Stimulated activated naive B cell treated with anti-CD40 and anti-IgM and Interleukin-4, amounts not matched to agents 10 μg/mL and 1 μg/mL and 100 μg/mL, for 72 hours (primary cell): ENCODE measurements around the gene AK8.

ENCODE experiments used
- ATAC-seq, 2 donors: fragments of 150-1000 bp; cut with Tn5 transposase; replicated peaks; 2 replicates each; pipeline ENCODE4 v1.10.0; 2021; ENCODE audit warnings: moderate library complexity in 1 of 2
- DNase-seq: peaks from one replicate; pipeline ENCODE4 v3.0.0; 2021
- H3K27ac Mint-ChIP-seq: one replicate; pipeline ENCODE4 v1.8.0; 2022; ENCODE audit warnings: mild to moderate bottlenecking, mixed read lengths
- H3K27me3 Mint-ChIP-seq, 2 donors: one replicate each; pipeline ENCODE4 v1.8.0; 2022; ENCODE audit warnings: mixed read lengths in 2 of 2
- H3K36me3 Mint-ChIP-seq, 2 donors: one replicate each; pipeline ENCODE4 v1.8.0; 2022; ENCODE audit warnings: mixed read lengths in 2 of 2, mild to moderate bottlenecking in 1 of 2
- H3K4me1 Mint-ChIP-seq, 2 donors: one replicate each; pipeline ENCODE4 v1.8.0; 2022; ENCODE audit warnings: mixed read lengths in 2 of 2, mild to moderate bottlenecking in 1 of 2
- H3K4me3 Mint-ChIP-seq, 2 donors: one replicate each; pipeline ENCODE4 v1.8.0; 2022; ENCODE audit warnings: mild to moderate bottlenecking in 2 of 2, mixed read lengths in 2 of 2, moderate library complexity in 1 of 2
- H3K9me3 Mint-ChIP-seq, 2 donors: one replicate each; pipeline ENCODE4 v1.8.0; 2022; ENCODE audit warnings: mixed read lengths in 2 of 2, mild to moderate bottlenecking in 1 of 2

AK8 gene

GRCh38 chr9:132743931-132744479 is 134.1 kb downstream of the AK8 start:
- H3K4me1 Mint-ChIP-seq = peaks cover 4 to 8% of the 10 kb centered on the region in 2 donors
- no peak overlapping the region for H3K27ac Mint-ChIP-seq
- no peaks in the 10 kb centered on the region for H3K36me3 Mint-ChIP-seq
- ATAC-seq = no peak
- H3K4me3 Mint-ChIP-seq = no peak overlapping the region
- no peaks in the 10 kb centered on the region for H3K9me3 Mint-ChIP-seq
- no peak for DNase-seq
- peaks cover 39 to 63% of the 10 kb centered on the region in 2 donors for H3K27me3 Mint-ChIP-seq

DNA sequence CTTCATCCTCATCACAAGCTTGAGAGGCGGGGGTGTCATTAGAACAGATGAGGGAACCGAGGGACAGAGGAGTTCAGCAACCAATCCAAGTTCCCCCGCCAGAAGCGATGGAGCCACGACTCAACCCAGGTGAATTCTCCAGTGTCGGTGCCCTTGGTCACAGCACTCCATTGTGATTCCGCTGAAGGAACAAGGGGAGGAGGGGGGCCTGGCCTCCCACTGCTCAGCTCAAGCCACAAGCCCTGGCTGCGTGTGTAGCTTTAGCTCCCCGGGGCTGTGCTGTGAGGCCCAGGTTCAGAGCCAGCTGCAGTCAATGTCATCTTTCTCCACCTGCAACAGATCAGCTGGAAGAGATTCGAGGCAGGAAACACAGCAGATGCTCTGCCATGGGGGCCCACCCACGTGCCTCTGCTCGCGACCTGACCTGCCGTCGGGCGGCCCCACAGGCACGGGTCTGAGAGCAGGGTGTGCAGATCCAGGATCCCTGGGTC is 135.2 kb downstream of the AK8 start:
- DNase-seq (no peak), ATAC-seq (no peak)
- Mint-ChIP-seq H3K36me3 (no peaks in the 10 kb centered on the region), H3K27me3 (peaks cover 39 to 55% of the 10 kb centered on the region in 2 donors), H3K4me1 (peaks cover 4 to 8% of the 10 kb centered on the region in 2 donors), H3K9me3 (no peaks in the 10 kb centered on the region), H3K27ac (no peak overlapping the region), H3K4me3 (no peak overlapping the region)

DNA sequence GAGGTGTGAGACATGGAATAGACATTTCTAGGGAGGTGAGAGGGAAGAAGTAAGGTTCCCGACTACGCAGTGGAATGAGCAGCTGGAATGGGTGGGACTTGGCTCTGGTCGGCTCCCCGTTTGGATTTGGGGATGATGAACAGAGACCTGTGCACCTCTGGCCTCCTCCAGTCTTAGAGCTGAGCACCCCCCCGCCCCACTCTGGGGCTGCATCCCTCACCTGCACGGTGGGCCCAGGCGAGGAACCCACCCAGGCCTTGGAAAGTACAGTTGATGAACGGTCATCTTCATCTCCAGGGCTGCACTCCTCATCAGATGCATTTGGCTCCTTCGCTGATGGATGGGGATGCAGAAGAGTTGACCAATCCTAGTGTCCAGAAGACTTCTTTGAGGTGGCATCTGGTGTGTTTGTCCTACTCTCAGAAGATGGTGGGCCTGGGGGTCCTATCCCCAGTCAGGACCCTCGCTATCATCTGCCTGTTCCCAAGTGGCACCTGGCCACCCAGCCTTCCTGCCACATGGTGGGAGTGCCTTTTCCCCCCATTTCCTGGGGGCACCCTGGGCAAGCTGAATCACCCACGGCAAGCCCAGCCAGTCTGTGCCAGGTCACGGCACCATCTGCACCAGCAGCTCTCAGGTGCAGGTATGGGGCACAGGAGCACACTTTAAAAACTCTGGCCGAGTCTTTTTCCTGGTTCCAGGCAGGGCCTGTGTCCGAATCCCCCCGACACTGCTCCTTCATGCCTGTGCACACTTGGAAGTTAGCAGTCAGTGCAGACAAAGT is 137.4 kb downstream of the AK8 start:
- peaks cover 30 to 45% of the 10 kb centered on the region in 2 donors for H3K27me3 Mint-ChIP-seq
- peaks cover 4 to 8% of the 10 kb centered on the region in 2 donors for H3K4me1 Mint-ChIP-seq
- no peaks in the 10 kb centered on the region for H3K36me3 Mint-ChIP-seq
- ATAC-seq (no peak), DNase-seq (no peak)
- H3K4me3 Mint-ChIP-seq = no peak overlapping the region
- no peaks in the 10 kb centered on the region for H3K9me3 Mint-ChIP-seq
- H3K27ac Mint-ChIP-seq = no peak overlapping the region

DNA sequence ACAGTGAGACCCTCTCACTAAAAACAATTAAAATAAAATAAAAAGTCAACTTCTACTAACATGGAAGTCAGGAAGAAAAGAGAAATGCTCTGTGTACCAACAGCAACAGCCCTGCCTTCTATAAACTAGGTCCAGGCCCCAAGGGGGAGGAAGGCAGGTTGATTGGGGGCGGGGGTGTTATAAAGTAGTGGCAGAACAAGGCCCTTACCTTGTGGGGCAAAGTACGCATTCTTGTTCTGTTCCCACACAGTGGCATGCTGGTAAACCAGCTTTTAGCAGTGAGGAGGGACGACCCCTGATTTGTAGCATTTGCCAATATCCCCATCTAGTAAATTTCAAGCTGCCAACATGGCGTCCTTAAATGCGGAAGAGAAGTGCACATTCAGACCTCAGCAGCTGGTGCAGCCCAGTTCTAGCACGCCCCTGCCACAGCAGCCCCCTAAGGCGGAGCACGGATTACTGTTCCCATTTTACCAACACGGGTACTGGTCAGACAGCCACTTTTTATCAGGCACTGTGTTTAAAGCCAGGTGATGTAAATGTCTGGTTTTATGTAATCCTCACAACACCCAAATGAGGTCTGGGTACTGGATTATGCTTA is 138.3 kb downstream of the AK8 start:
- Mint-ChIP-seq H3K27ac (no peak overlapping the region), H3K9me3 (no peaks in the 10 kb centered on the region), H3K27me3 (peaks cover 21 to 36% of the 10 kb centered on the region in 2 donors), H3K36me3 (no peaks in the 10 kb centered on the region), H3K4me1 (peaks cover 0 to under 1% of the 10 kb centered on the region in 2 donors), H3K4me3 (no peak overlapping the region)
- ATAC-seq (no peak), DNase-seq (no peak)

DNA sequence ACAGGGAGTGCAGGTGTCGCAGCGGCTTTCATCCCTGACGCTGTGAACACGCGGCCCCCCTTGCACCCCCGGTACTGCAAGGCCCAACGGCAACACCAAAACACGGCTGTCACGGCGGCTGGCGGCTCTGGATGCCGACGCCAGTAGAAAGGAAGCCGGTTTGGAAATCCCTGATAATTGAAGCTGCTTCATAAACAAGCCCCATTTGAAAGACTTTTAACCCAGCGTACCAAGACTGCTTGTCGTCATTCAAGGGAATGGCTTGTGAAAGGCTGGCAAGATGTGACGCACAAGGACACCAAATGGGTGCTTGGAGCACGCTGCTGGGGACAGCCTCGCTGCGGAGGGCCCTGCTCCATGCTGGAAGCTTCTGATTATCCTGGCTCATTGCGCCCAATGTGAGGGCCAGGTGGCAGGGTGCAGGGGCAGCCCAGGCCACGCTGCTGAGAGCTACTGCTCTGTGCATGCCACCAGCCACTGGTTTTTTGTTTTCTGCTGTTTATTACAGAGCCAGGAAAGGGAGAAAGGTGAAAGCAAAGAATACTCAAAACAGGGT is 144.7 kb downstream of the AK8 start:
- no peak for ATAC-seq
- Mint-ChIP-seq H3K4me3 (no peak overlapping the region), H3K27ac (no peak overlapping the region), H3K4me1 (no peaks in the 10 kb centered on the region), H3K36me3 (no peaks in the 10 kb centered on the region), H3K27me3 (peaks cover 3 to 39% of the 10 kb centered on the region in 2 donors), H3K9me3 (no peaks in the 10 kb centered on the region)
- no peak for DNase-seq

DNA sequence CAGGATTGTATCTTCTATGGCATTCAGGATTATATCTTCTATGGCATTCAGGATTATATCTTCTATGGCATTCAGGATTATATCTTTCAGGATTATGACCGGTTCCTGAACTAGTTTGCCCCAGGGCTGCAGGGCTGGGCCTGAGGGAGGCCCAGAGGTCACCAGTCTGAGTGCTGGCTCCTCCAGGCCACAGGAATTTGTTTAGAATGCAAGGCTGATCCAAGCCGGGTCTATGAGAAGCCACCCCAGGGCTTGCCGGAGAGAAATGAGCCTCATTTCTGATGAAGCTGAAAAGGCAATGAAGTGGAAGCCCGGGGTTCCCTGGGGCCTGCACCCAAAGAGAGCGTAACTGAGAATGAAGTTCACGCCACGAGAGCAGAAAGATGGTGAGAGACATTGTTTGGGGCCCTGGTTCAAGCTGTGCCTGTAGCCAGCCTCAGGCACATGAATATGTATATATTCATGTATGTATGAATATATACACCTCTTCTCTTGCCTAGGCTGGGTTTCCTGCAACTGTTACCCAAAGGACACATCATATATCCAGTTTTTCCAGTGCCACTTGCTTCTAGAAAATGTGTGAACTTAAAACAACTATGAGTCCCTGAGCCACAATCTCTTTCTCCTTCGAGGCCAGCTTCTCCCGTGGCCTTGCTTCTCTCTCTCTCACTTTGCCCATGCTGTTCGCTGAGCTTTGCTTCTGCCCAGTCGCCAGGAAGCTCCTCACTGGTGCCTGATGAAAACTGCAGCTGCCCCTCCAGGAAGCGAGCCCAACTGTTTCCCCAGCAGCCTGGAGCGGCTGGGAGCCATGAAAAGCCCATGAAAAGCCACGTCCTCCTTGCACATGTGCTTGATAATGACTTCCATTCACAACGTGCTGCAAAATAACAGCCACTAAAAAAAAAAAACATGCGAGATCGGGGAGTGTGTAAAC is 145.5 kb downstream of the AK8 start:
- ATAC-seq (no peak), DNase-seq (no peak)
- Mint-ChIP-seq H3K9me3 (no peaks in the 10 kb centered on the region), H3K4me1 (no peaks in the 10 kb centered on the region), H3K27ac (no peak overlapping the region), H3K4me3 (no peak overlapping the region), H3K36me3 (no peaks in the 10 kb centered on the region), H3K27me3 (peaks cover 7 to 47% of the 10 kb centered on the region in 2 donors)

- Mint-ChIP-seq H3K27me3 (peaks cover 8 to 50% of the 10 kb centered on the region in 2 donors), H3K36me3 (no peaks in the 10 kb centered on the region)
Measured at GRCh38 chr9:132731230-132731629, 146.9 kb downstream of the AK8 start.

DNA sequence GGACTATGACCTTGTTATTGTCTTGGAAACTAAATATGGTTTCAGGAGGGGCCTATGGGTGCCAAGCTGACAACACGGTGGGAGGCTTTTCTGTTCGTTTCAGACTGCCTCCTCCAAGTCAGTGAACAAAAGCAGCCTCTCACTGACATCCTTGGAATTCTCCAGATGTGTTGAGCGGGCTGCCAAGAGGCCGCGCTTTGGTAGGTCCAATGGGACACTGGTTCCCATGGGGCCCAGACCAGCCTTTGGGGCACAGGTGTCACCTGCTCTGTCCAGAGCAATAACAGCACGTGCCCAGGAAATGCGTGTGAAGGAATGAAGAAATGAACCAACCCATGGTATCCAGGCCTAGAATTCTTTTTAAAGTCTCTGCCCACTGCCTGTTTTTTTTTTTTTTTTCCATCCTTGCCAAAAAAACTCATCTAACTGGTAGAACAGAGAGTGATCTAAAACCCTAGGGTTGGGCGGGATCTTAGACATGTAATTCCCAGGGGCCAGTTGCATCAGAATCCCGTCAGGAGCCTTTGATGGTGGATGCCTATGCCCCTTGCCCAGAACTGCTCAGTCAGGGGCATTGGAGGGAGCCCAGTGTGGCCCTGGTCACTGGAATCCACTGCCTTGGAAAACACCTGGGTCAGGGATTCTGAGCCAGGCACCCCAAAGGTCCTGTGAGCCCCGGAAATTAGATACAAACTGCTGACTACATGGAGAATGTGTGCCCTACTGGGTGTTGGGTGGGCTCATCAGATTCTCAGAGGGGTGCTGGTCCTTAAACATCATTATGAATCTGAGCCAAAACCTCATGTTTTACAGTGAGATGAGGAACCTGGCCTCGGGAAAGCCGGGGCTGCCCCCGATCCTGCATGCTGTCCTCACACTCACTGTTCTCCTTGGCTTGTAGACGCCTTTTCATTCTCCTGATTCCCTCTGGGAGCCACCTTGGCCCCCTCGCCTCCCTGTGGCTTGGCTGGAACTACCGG is 147.7 kb downstream of the AK8 start:
- H3K4me3 Mint-ChIP-seq = no peak overlapping the region
- DNase-seq (no peak), ATAC-seq (no peak)
- peaks cover 12 to 50% of the 10 kb centered on the region in 2 donors for H3K27me3 Mint-ChIP-seq
- H3K36me3 Mint-ChIP-seq = no peaks in the 10 kb centered on the region
- H3K9me3 Mint-ChIP-seq = no peaks in the 10 kb centered on the region
- no peaks in the 10 kb centered on the region for H3K4me1 Mint-ChIP-seq
- no peak overlapping the region for H3K27ac Mint-ChIP-seq

More at GRCh38 chr9:132731230-132731629, 146.9 kb downstream of the AK8 start:
- Mint-ChIP-seq H3K9me3 (no peaks in the 10 kb centered on the region), H3K4me3 (no peak overlapping the region), H3K4me1 (no peaks in the 10 kb centered on the region), H3K27ac (no peak overlapping the region)
- ATAC-seq (no peak), DNase-seq (no peak)

DNA sequence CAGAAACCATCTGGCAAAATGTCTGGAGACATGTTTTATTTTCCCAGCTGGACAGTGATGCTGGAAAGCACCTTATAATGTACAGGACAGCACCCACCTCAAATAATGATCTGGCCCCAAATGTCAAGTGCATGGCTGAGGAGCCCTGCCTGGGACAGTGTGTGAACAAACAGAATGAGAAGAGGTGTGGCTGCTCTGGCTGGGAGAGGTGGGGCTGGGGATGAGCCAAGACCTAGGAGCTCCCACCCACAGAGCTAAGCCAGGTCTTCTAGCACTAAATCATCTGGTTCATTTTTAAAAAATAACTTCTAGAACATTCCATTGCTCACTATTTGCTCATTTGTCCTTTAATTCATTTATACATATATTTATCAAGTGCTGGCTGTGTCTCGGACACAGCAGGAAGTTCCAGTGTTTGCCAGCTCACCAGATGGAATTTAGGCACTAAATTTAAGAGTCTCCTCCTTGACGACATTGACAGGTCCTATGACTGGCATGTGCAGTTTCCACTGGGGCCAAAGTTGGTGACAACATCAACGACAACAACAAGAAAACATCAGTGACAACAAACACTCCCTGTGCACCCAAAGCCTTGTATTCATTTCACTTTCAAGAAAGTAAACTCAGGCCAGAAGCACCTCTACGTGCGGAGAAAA is 148.7 kb downstream of the AK8 start:
- Mint-ChIP-seq H3K9me3 (no peaks in the 10 kb centered on the region), H3K27ac (no peak overlapping the region), H3K4me1 (no peaks in the 10 kb centered on the region), H3K27me3 (peaks cover 12 to 51% of the 10 kb centered on the region in 2 donors), H3K4me3 (no peak overlapping the region), H3K36me3 (no peaks in the 10 kb centered on the region)
- ATAC-seq = no peak
- DNase-seq = no peak

DNA sequence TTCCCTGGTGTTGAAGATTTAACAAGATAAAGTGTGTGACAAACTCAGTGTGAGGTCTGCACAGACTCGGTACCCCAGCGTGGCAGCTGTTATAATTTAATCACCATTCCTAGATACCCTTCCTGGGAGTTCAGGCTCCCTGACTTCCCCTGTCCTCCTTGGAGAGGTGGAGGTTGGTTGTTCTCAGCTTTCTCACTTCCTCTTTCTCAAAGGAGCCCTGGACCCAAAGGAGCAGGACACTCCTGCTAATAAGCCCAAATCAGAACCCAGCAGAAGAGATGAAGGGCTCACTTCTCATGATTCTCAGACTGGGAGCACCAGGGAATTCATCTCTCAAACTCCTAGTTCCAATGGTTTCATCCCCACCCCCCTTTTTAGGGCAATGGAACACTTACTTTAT is 149.6 kb downstream of the AK8 start:
- H3K9me3 Mint-ChIP-seq = no peaks in the 10 kb centered on the region
- DNase-seq (no peak), ATAC-seq (no peak)
- H3K4me3 Mint-ChIP-seq = no peak overlapping the region
- H3K4me1 Mint-ChIP-seq = no peaks in the 10 kb centered on the region
- no peaks in the 10 kb centered on the region for H3K36me3 Mint-ChIP-seq
- peaks cover 12 to 54% of the 10 kb centered on the region in 2 donors for H3K27me3 Mint-ChIP-seq
- H3K27ac Mint-ChIP-seq = no peak overlapping the region

- H3K27ac Mint-ChIP-seq = no peak overlapping the region
- peaks cover 13 to 54% of the 10 kb centered on the region in 2 donors for H3K27me3 Mint-ChIP-seq
- no peaks in the 10 kb centered on the region for H3K9me3 Mint-ChIP-seq
- DNase-seq = no peak
- ATAC-seq = no peak
- no peaks in the 10 kb centered on the region for H3K36me3 Mint-ChIP-seq
- no peaks in the 10 kb centered on the region for H3K4me1 Mint-ChIP-seq
- no peak overlapping the region for H3K4me3 Mint-ChIP-seq
Measured at GRCh38 chr9:132728071-132728470, 150.0 kb downstream of the AK8 start.

DNA sequence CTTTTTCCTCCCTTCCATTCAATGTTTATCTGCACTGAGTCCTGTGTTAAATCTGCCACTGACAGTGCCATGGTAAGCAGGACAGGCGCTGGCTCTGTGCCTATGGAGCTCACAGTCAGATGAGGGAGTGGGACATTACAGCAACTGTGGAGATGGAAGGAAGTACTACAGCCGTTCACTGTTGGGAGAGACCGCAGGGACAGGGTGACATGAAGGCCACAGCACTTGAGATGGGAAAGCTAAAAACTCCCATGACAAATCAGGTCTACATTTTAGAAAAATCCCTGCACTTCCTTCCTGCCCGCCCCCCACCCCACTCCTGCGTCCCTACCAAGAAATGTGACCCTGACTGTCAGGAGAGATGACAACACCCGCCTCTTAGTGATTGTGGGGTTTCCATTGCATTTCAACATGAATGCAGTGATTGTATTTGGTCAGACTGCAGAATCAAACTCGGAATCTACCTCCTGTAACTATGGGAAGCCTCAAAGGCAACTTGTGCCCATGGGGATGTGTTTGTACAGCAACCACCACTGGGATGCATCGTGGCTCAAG is 151.4 kb downstream of the AK8 start:
- H3K4me1 Mint-ChIP-seq = no peaks in the 10 kb centered on the region
- H3K36me3 Mint-ChIP-seq = no peaks in the 10 kb centered on the region
- H3K27ac Mint-ChIP-seq = no peak overlapping the region
- H3K27me3 Mint-ChIP-seq = peaks cover 16 to 54% of the 10 kb centered on the region in 2 donors
- H3K9me3 Mint-ChIP-seq = no peaks in the 10 kb centered on the region
- no peak for ATAC-seq
- no peak overlapping the region for H3K4me3 Mint-ChIP-seq
- DNase-seq = no peak
